Measurements from ENCODE around the gene TBC1D9.
"Not testable (repeated sequence)": the region's sequence is repeated elsewhere in the genome, so short reads cannot be mapped to it uniquely, and the experiment has no call there.

The TBC1D9 gene

DNA sequence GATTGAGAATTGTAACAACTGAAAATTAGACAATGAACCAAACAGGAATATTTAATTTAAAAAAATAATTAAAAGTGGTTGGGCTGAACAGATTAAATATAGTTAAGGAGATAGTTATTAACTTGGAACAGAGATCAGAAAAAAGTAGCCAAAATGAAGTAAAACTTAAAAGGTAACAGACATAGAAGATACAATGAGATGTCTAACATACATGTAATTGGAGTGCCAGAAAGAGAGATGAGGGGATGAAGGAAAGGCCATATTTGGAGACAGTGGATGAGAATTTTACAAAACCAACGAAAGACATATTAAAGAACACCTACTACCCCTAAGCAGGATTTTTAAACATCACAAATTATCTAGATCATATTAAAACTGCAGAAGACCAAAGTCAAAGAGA is 8.0 kb downstream of the TBC1D9 start:
- POLR2A ChIA-PET, result no interaction called here
- H3K4me1 ChIP-seq (ENCODE audit: control insufficient read depth, insufficient read depth, low read length), result no peaks in the 10 kb centered on the region
- H3K9me3 ChIP-seq (ENCODE audit: control insufficient read depth, insufficient read depth, low read depth, low read length), result no peaks in the 10 kb centered on the region; the same call in 1 of the 2 replicates
- TF ChIP-seq ZNF121 (tag by site-specific recombination; IDR thresholded peaks at IDR 0.05) (no peak), ZNF530 (tag by site-specific recombination; IDR thresholded peaks at IDR 0.05; ENCODE audit: low read depth) (no peak), KLF10 (tag by site-specific recombination; IDR thresholded peaks at IDR 0.05) (no peak), TCF7L2 (IDR thresholded peaks at IDR 0.05; ENCODE audit: borderline replicate concordance, low read depth, low read length) (no peak), ZNF133 (tag by site-specific recombination; IDR thresholded peaks at IDR 0.05) (peak; percentile 91), SETDB1 (IDR thresholded peaks at IDR 0.05; ENCODE audit: insufficient read length, low read length) (peak; percentile 78), ZNF623 (tag by site-specific recombination; IDR thresholded peaks at IDR 0.05) (no peak)
- H3K27ac ChIP-seq (ENCODE audit: extremely low read depth, low read depth, low read length), result no peak overlapping the region
- H3K4me3 ChIP-seq (ENCODE audit: low read depth, low read length), result no peak overlapping the region
- CTCF ChIA-PET, result no interaction called here
- no peaks in the 10 kb centered on the region; a peak in 1 of 3 replicates for H3K36me3 ChIP-seq (ENCODE audit: control insufficient read depth in 2 of 2, insufficient read depth in 1 of 2, low read length in 2 of 2)

DNA sequence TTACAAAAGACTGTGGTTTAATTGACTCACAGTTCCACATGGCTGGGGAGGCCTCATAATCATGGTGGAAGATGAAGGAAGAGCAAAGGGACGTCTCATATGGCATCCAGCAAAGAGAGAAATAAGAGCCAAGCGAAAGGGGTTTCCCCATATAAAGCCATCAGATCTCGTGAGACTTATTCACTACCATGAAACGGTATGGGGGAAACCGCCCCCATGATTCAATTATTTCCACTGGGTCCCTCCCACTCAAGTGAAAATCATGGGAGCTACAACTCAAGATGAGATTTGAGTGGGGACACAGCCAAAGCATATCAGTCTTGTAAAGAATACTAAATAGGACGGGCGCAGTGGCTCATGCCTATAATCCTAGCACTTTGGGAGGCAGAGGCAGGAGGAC is 9.6 kb downstream of the TBC1D9 start:
- CTCF ChIA-PET, result interaction anchor here (0.7 kb wide), 1 partner anchor 386 kb away, joined by 3 read pairs; no protein-coding TSS in a partner anchor

DNA sequence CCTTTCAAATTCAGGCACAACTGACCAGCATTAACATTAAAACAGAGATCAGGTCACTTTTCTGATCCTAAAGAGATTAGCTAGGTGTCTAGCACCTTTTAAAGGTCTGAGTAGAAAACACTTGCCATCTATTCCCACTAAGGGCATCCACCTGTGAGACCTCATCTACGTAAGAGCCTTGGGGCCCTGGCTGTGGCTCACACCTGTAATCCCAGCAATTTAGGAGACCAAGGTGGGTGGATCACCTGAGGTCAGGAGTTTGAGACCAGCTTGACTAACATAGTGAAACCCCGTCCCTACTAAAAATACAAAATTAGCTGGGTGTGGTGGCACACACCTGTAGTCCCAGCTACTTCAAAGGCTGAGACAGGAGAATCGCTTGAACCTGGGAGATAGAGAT is 11.8 kb downstream of the TBC1D9 start:
- Histone ChIP-seq H3K4me1 (ENCODE audit: control insufficient read depth, insufficient read depth, low read length) (no peaks in the 10 kb centered on the region; the same call in 1 of the 2 replicates), H3K9me3 (ENCODE audit: control insufficient read depth, insufficient read depth, low read depth, low read length) (no peaks in the 10 kb centered on the region; the same call in 1 of the 2 replicates), H3K4me3 (ENCODE audit: low read depth, low read length) (no peak overlapping the region), H3K36me3 (ENCODE audit: control insufficient read depth in 2 of 2, insufficient read depth in 1 of 2, low read length in 2 of 2) (no peaks in the 10 kb centered on the region), H3K27ac (ENCODE audit: extremely low read depth, low read depth, low read length) (no peak overlapping the region)
- TF ChIP-seq ZNF350 (tag by site-specific recombination; IDR thresholded peaks at IDR 0.05) (no peak), ZNF639 (tag by site-specific recombination; IDR thresholded peaks at IDR 0.05) (no peak), TSHZ1 (tag by site-specific recombination; IDR thresholded peaks at IDR 0.05; ENCODE audit: borderline replicate concordance) (no peak), ZSCAN30 (tag by site-specific recombination; IDR thresholded peaks at IDR 0.05) (no peak)
- POLR2A ChIA-PET, result interaction anchor here (0.9 kb wide), 1 partner anchor 12 kb away, joined by 3 read pairs; no protein-coding TSS in a partner anchor
- CTCF ChIA-PET, result interaction anchor here (2.1 kb wide), 1 partner anchor 9 kb away, joined by 7 read pairs; no protein-coding TSS in a partner anchor

More for the DNA sequence above, 9.6 kb downstream of the TBC1D9 start:
- H3K27ac ChIP-seq (ENCODE audit: extremely low read depth, low read depth, low read length); H3K4me1 ChIP-seq (ENCODE audit: control insufficient read depth, insufficient read depth, low read length); H3K36me3 ChIP-seq (ENCODE audit: control insufficient read depth in 2 of 2, insufficient read depth in 1 of 2, low read length in 2 of 2); POLR2A ChIA-PET; H3K9me3 ChIP-seq (ENCODE audit: control insufficient read depth, insufficient read depth, low read depth, low read length); H3K4me3 ChIP-seq (ENCODE audit: low read depth, low read length): not testable (repeated sequence)

DNA sequence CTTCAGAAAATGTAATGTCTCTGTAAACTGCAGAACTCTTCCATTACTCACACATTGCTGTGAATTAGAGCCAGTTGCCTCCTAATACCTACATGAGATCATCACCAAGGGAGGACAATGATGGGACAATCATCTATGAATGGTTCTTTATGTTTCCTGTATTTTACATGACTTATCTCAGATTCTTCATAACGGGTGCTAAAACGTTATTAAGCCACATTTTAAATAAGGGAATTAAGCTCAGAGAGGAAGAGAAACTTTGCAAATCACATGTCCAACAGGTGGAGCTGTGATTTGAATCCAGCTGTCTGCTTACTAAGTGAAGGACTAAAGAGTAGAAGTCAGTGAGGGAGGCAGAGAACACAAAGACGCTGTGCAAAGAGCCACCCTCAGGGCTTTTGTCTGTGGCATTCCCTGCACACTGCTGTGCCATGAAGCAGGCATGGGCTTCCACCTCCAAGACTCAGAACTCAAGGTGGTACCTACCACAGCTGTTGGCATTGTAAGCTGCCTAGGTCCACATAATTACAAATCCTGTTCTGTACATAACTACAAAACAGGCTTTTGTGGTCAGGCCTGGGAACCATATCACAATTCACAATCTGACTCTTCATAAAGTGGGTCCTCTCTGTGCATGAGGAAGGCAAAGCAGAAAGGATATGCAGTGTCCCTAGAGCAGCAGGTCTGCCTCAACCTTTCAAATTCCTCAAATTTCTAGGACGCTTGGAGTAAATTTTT is 12.8 kb downstream of the TBC1D9 start:
- H3K36me3 ChIP-seq (ENCODE audit: control insufficient read depth in 2 of 2, insufficient read depth in 1 of 2, low read length in 2 of 2), result no peaks in the 10 kb centered on the region
- no peak overlapping the region for H3K27ac ChIP-seq (ENCODE audit: extremely low read depth, low read depth, low read length)
- H3K9me3 ChIP-seq (ENCODE audit: control insufficient read depth, insufficient read depth, low read depth, low read length), result no peaks in the 10 kb centered on the region; the same call in 1 of the 2 replicates
- ChIA-PET CTCF (interaction anchor here (0.5 to 2.1 kb wide), 3 partner anchors 10 to 141 kb away, joined by 3 to 7 read pairs (median 3); no protein-coding TSS in a partner anchor), POLR2A (interaction anchor here (0.5 to 1.4 kb wide), 3 partner anchors 12 to 1833 kb away, joined by 3 read pairs; no protein-coding TSS in a partner anchor)
- no peaks in the 10 kb centered on the region; the same call in 1 of the 2 replicates for H3K4me1 ChIP-seq (ENCODE audit: control insufficient read depth, insufficient read depth, low read length)
- no peak overlapping the region for H3K4me3 ChIP-seq (ENCODE audit: low read depth, low read length)
- TF ChIP-seq, protein P1, sequence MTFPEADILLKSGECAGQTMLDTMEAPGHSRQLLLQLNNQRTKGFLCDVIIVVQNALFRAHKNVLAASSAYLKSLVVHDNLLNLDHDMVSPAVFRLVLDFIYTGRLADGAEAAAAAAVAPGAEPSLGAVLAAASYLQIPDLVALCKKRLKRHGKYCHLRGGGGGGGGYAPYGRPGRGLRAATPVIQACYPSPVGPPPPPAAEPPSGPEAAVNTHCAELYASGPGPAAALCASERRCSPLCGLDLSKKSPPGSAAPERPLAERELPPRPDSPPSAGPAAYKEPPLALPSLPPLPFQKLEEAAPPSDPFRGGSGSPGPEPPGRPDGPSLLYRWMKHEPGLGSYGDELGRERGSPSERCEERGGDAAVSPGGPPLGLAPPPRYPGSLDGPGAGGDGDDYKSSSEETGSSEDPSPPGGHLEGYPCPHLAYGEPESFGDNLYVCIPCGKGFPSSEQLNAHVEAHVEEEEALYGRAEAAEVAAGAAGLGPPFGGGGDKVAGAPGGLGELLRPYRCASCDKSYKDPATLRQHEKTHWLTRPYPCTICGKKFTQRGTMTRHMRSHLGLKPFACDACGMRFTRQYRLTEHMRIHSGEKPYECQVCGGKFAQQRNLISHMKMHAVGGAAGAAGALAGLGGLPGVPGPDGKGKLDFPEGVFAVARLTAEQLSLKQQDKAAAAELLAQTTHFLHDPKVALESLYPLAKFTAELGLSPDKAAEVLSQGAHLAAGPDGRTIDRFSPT (tag by site-specific recombination; IDR thresholded peaks at IDR 0.05), result 0 out of 2 replicates have a peak, but pooled peaks have one; percentile 9
- TF ChIP-seq SCRT2 (tag by site-specific recombination; IDR thresholded peaks at IDR 0.05) (peak; percentile 95), ZNF394 (tag by site-specific recombination; IDR thresholded peaks at IDR 0.05; ENCODE audit: borderline replicate concordance) (peak; percentile 38; the same call in 1 of the 2 replicates), GLIS1 (tag by site-specific recombination; IDR thresholded peaks at IDR 0.05) (peak; percentile 7; the same call in 1 of the 2 replicates), TCF7L2 (IDR thresholded peaks at IDR 0.05; ENCODE audit: borderline replicate concordance, low read depth, low read length) (no peak), OSR2 (tag by site-specific recombination; IDR thresholded peaks at IDR 0.05) (no peak), ZNF335 (tag by site-specific recombination; conservative IDR thresholded peaks at IDR 0.05) (peak; percentile 29; the same call in 1 of the 2 replicates), ZNF660 (tag by site-specific recombination; IDR thresholded peaks at IDR 0.05) (0 out of 2 replicates have a peak, but pooled peaks have one; percentile 33), ZNF366 (tag by site-specific recombination; conservative IDR thresholded peaks at IDR 0.05) (peak; percentile 27), ZNF433 (tag by site-specific recombination; IDR thresholded peaks at IDR 0.05; ENCODE audit: low read depth) (no peak)

All from HEK293 (cell line).